Activated CD8-positive, alpha-beta T cell treated with anti-CD3 and anti-CD28 coated beads for 36 hours (primary cell): ENCODE data around the gene DNPEP. TPM values are rescaled to one million over a fixed set of nuclear protein-coding genes. Genes with fewer than 3 reads are reported as not detected.

Experiments used
- ATAC-seq: fragments of 200-7000 bp; cut with Tn5 transposase; one replicate; pipeline ENCODE4 v1.10.0; 2021; ENCODE audit warnings: mild to moderate bottlenecking, moderate library complexity
- CTCF ChIA-PET: fragments of 350-600 bp; sonication (Branson Sonifier 250); formaldehyde crosslinking; loops from one replicate; lab custom pipeline; 2021; ENCODE audit warnings: antibody characterized with exemption; lab: Charles Lee
- POLR2A ChIA-PET: fragments of 350-600 bp; sonication (Branson Sonifier 250); formaldehyde crosslinking; loops from one replicate; lab custom pipeline; 2021; ENCODE audit warnings: antibody characterized with exemption; lab: Charles Lee
- DNase-seq: peaks from one replicate; pipeline ENCODE4 v3.0.0-alpha.2; 2020
- H3K27ac Mint-ChIP-seq: one replicate; pipeline ENCODE4 v1.8.0; 2021; ENCODE audit warnings: mild to moderate bottlenecking, mixed read lengths
- H3K27me3 Mint-ChIP-seq: one replicate; pipeline ENCODE4 v1.8.0; 2021; ENCODE audit warnings: mixed read lengths
- H3K36me3 Mint-ChIP-seq: one replicate; pipeline ENCODE4 v1.8.0; 2021; ENCODE audit warnings: low read depth, mixed read lengths
- H3K4me1 Mint-ChIP-seq: one replicate; pipeline ENCODE4 v1.8.0; 2021; ENCODE audit warnings: low read depth, mixed read lengths
- H3K4me3 Mint-ChIP-seq: one replicate; pipeline ENCODE4 v1.8.0; 2021; ENCODE audit warnings: mild to moderate bottlenecking, moderate library complexity, mixed read lengths
- H3K9me3 Mint-ChIP-seq: one replicate; pipeline ENCODE4 v1.8.0; 2021; ENCODE audit warnings: mixed read lengths
- intact Hi-C: fragments of 100-400 bp; cut with micrococcal nuclease; formaldehyde crosslinking; loops from one replicate; pipeline ENCODE4 v1.10.0; 2022
- total RNA-seq, 2 experiments: library from RNA; stranded (reverse); gene quantifications; one replicate each; pipeline ENCODE4 v1.2.3, GENCODE V29; 2021
- TF ChIP-seq, protein P1 (sequence below): fragments of 200-600 bp; IDR thresholded peaks from one replicate; pipeline ENCODE4 v1.8.0; 2022; ENCODE audit warnings: antibody characterized with exemption, mild to moderate bottlenecking

The DNPEP gene
- total RNA-seq, 2 experiments from 2014 or later = 112 to 113 TPM

DNA sequence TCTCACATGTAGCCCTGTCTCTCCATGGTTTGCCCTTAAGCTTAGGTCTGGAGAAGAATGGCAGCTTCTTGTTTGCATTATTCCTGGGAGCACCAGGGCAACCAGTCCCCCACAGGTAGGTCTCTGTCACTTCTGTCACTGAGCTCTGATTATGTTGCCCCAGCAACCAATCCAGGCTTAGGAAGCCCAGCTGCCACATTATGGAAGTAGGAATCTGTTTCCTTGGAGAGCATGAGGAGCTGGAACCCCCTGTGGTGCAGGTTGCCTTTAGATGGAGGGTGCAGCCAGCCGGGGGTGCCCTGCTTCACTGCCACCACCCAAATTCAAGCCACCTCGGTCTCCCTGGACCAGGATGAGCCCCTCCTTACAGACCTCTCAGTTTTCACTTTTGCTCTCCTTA is 60.0 kb downstream of the DNPEP start:
- intact Hi-C loops = no loop called here
- peaks cover 34% of the 10 kb centered on the region for H3K27me3 Mint-ChIP-seq
- DNase-seq (no peak), ATAC-seq (no peak)
- no peak overlapping the region for H3K4me3 Mint-ChIP-seq
- TF ChIP-seq, protein P1, sequence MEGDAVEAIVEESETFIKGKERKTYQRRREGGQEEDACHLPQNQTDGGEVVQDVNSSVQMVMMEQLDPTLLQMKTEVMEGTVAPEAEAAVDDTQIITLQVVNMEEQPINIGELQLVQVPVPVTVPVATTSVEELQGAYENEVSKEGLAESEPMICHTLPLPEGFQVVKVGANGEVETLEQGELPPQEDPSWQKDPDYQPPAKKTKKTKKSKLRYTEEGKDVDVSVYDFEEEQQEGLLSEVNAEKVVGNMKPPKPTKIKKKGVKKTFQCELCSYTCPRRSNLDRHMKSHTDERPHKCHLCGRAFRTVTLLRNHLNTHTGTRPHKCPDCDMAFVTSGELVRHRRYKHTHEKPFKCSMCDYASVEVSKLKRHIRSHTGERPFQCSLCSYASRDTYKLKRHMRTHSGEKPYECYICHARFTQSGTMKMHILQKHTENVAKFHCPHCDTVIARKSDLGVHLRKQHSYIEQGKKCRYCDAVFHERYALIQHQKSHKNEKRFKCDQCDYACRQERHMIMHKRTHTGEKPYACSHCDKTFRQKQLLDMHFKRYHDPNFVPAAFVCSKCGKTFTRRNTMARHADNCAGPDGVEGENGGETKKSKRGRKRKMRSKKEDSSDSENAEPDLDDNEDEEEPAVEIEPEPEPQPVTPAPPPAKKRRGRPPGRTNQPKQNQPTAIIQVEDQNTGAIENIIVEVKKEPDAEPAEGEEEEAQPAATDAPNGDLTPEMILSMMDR = no peak
- no peaks in the 10 kb centered on the region for H3K36me3 Mint-ChIP-seq
- H3K9me3 Mint-ChIP-seq = peaks cover 1% of the 10 kb centered on the region
- no peak overlapping the region for H3K27ac Mint-ChIP-seq
- POLR2A ChIA-PET = no interaction called here
- no peaks in the 10 kb centered on the region for H3K4me1 Mint-ChIP-seq
- CTCF ChIA-PET = no interaction called here

DNA sequence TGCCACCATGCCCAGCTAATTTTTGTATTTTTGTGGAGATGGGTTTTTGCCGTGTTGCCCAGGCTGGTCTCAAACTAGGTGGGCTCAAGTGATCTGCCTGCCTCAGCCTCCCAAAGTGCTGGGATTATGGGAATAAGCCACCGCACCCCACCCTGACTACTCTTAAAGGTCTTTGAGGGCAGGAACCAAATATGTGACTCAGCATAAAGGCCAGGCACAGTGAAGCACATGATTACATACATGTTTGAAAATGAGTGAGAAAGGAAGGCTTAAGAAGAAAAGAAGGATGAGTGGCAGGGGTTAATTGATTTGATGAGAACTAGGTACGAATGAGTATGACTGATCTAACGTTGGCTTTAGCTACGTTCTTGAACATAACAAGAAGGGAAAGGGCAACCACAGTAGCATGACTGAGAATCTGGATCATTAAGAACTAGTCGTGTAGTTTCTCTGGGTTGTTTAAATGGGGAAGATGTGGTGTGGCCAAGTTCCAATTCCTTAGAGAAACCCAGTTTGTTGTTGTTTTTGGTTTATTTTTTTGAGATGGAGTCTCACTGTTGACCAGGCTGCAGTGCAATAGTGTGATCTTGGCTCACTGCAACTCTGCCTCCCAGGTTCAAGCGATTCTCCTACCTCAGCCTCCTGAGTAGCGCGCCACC is 61.9 kb downstream of the DNPEP start:
- Mint-ChIP-seq H3K4me3 (no peak overlapping the region), H3K9me3 (no peaks in the 10 kb centered on the region), H3K36me3 (no peaks in the 10 kb centered on the region), H3K27me3 (peaks cover 18% of the 10 kb centered on the region), H3K27ac (no peak overlapping the region), H3K4me1 (peaks cover 8% of the 10 kb centered on the region)
- DNase-seq (no peak), ATAC-seq (no peak)
- ChIA-PET POLR2A (no interaction called here), CTCF (interaction anchor here (0.8 kb wide), 1 partner anchor 31 kb away, joined by 3 read pairs; no protein-coding TSS in a partner anchor)
- TF ChIP-seq, protein P1 = no peak
- intact Hi-C loops = no loop called here

DNA sequence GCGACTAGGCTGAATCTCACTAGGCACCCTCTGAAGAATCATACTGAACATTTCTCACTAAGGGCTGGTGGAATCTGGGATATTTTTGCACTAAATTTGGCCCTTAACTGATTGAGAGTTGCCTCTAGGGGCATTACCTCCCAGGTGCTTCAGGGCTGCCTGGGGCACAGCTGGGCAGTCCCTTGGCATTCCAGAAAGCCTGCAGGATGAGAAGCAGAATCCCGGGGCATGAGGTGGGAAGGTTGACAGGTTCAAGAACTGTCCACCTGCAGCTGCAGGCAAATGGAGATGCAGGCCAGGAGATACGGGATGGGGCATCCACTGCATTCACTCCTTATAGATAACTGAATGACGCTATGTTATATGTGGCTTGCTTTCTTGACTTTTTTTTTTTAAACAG is 62.6 kb downstream of the DNPEP start:
- POLR2A ChIA-PET = interaction anchor here (0.6 kb wide), 1 partner anchor 13 kb away, joined by 3 read pairs; no protein-coding TSS in a partner anchor
- intact Hi-C loops = no loop called here
- no peak overlapping the region for H3K27ac Mint-ChIP-seq

DNA sequence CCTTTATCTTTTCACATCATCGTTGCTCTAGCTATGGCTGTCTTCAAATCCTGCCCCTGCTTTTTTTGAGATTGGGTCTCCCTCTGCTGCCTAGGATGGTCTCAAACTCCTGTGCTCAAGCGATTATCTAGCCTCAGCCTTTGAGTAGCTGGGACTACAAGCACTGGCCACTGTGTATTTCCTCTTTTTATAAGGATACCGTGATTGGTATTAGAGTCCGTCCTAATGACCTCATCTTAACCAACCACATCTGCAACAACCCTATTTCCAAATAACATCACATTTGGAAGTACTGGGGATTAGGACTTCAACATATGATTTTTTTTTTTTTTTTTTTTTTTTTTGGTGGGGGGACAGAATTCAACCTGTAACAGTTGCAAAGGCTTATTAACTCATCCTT is 64.3 kb downstream of the DNPEP start:
- no peak for ATAC-seq
- H3K36me3 Mint-ChIP-seq = no peaks in the 10 kb centered on the region
- intact Hi-C loops = no loop called here
- peaks cover 12% of the 10 kb centered on the region for H3K27me3 Mint-ChIP-seq
- H3K27ac Mint-ChIP-seq = no peak overlapping the region
- ChIA-PET CTCF (interaction anchor here (0.6 kb wide), 1 partner anchor 25 kb away, joined by 3 read pairs; no protein-coding TSS in a partner anchor), POLR2A (no interaction called here)
- DNase-seq = no peak
- TF ChIP-seq, protein P1 = no peak
- peaks cover 8% of the 10 kb centered on the region for H3K4me1 Mint-ChIP-seq
- H3K4me3 Mint-ChIP-seq = no peak overlapping the region
- no peaks in the 10 kb centered on the region for H3K9me3 Mint-ChIP-seq

More for the DNA sequence above, 62.6 kb downstream of the DNPEP start:
- H3K4me3 Mint-ChIP-seq = no peak overlapping the region
- H3K4me1 Mint-ChIP-seq = peaks cover 8% of the 10 kb centered on the region
- H3K27me3 Mint-ChIP-seq = peaks cover 14% of the 10 kb centered on the region
- ATAC-seq (no peak), DNase-seq (no peak)
- TF ChIP-seq, protein P1 = no peak
- H3K9me3 Mint-ChIP-seq = no peaks in the 10 kb centered on the region
- CTCF ChIA-PET = no interaction called here
- no peaks in the 10 kb centered on the region for H3K36me3 Mint-ChIP-seq

Other genes starting within 250 kb of the DNPEP start
- gene NHEJ1, start 227.1 kb downstream of the DNPEP start, total RNA-seq = 10 to 100 TPM; 22.4 to 26.3 TPM
- gene SLC23A3, start 217.9 kb downstream of the DNPEP start, total RNA-seq = 1 to 10 TPM; 1.1 to 1.6 TPM
- gene CNPPD1, start 211.0 kb downstream of the DNPEP start, total RNA-seq = 10 to 100 TPM; 38.6 to 38.7 TPM
- 10 to 100 TPM; 63.8 to 67.8 TPM for gene RETREG2, start 209.6 kb downstream of the DNPEP start, total RNA-seq
- 10 to 100 TPM; 31.3 to 33.3 TPM for gene ZFAND2B, start 181.1 kb downstream of the DNPEP start, total RNA-seq
- 10 to 100 TPM; 32.3 to 35.7 TPM for gene ABCB6, start 169.0 kb downstream of the DNPEP start, total RNA-seq
- gene ATG9A, start 158.3 kb downstream of the DNPEP start, total RNA-seq = 10 to 100 TPM; 54.8 to 58.7 TPM
- 100 to 1,000 TPM; 216 to 217 TPM for gene ANKZF1, start 158.1 kb downstream of the DNPEP start, total RNA-seq
- gene GLB1L, start 142.5 kb downstream of the DNPEP start, total RNA-seq = 1 to 10 TPM; 1.2 to 2.8 TPM
- 10 to 100 TPM; 34.4 to 35.4 TPM for gene STK16, start 142.4 kb downstream of the DNPEP start, total RNA-seq
- not detected for gene TUBA4B, start 134.7 kb downstream of the DNPEP start, total RNA-seq
- 100 to 1,000 TPM; 226 TPM for gene TUBA4A, start 134.0 kb downstream of the DNPEP start, total RNA-seq
- 10 to 100 TPM; 61.8 to 63.3 TPM for gene DNAJB2, start 108.5 kb downstream of the DNPEP start, total RNA-seq
- gene PTPRN, start 78.5 kb downstream of the DNPEP start, total RNA-seq = 1 to 10 TPM in 1 of 2 experiments, under 1 TPM in 1; 0.92 to 1.1 TPM
- not detected for gene RESP18, start 55.2 kb downstream of the DNPEP start, total RNA-seq
- gene DES, start 30.5 kb upstream of the DNPEP start, total RNA-seq = not detected
- 1 to 10 TPM; 2.1 to 2.3 TPM for gene SPEG, start 46.9 kb upstream of the DNPEP start, total RNA-seq
- gene GMPPA, start 111.0 kb upstream of the DNPEP start, total RNA-seq = 10 to 100 TPM; 32.4 to 34.2 TPM
- gene ASIC4, start 126.6 kb upstream of the DNPEP start, total RNA-seq = not detected
- 10 to 100 TPM; 16.6 to 18.4 TPM for gene CHPF, start 155.9 kb upstream of the DNPEP start, total RNA-seq
- gene TMEM198, start 156.1 kb upstream of the DNPEP start, total RNA-seq = 1 to 10 TPM; 2.1 to 2.2 TPM
- gene OBSL1, start 183.6 kb upstream of the DNPEP start, total RNA-seq = 1 to 10 TPM; 1.3 to 1.4 TPM
- not detected for gene INHA, start 184.4 kb upstream of the DNPEP start, total RNA-seq
- 10 to 100 TPM; 26.4 to 27.5 TPM for gene STK11IP, start 209.9 kb upstream of the DNPEP start, total RNA-seq
- not detected for gene SLC4A3, start 239.7 kb upstream of the DNPEP start, total RNA-seq